Loucy (cell line): Measurements from ENCODE around the gene TOR1B.

Experiments
- CTCF ChIP-seq: fragments of 200-600 bp; sonication (generic); conservative IDR thresholded peaks from 2 replicates; pipeline ENCODE4 v1.5.1; 2014; ENCODE audit warnings: mild to moderate bottlenecking, antibody characterized with exemption, low read length
- EZH2phosphoT487 ChIP-seq: fragments of 200-600 bp; IDR thresholded peaks from 2 replicates; pipeline ENCODE4 v1.6.1; 2018; ENCODE audit warnings: antibody characterized with exemption, mild to moderate bottlenecking, moderate library complexity, borderline replicate concordance

- TF ChIP-seq CTCF = no peak
- no peak for TF ChIP-seq EZH2phosphoT487
Observed at GRCh38 chr9:129814432-129815223, 11.6 kb downstream of the TOR1B start.
